ENCODE measurements around the gene RAD51B. TPM values are rescaled to one million over a fixed set of nuclear protein-coding genes. Genes with fewer than 3 reads are reported as not detected.

RAD51B gene
- total RNA-seq, 1 donor from 2014 or later, result 28.5 TPM

DNA sequence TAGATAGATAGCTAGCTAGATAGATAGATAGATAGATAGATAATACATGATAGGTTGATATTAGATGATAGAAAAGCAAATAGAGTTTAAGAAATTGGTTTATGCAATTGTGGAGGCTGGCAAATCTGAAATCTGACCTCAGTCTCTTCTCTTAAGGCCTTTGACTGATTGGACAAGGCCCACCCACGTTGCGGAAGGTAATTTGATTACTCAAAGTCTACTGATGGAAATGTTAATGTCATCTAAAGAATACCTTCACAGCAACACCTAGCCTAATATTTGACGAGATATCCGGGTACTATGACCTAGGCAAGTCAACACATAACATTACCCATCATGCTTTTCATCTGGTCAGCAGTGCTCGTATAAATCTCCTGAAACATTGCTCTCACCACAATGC, 782.9 kb downstream of the RAD51B start:
- H3K27ac ChIP-seq, result no peak overlapping the region
- H3K4me1 ChIP-seq, result peaks cover 48% of the 10 kb centered on the region
- intact Hi-C loops (cut with DNase I), result no loop called here
- no peak overlapping the region for H3K4me3 ChIP-seq
- H3K36me3 ChIP-seq, result no peaks in the 10 kb centered on the region
- H3K9me3 ChIP-seq, result no peaks in the 10 kb centered on the region
- no peak for DNase-seq (ENCODE audit: extremely low spot score in 2 of 2)
- H3K27me3 ChIP-seq, result no peaks in the 10 kb centered on the region
- TF ChIP-seq, protein P1, sequence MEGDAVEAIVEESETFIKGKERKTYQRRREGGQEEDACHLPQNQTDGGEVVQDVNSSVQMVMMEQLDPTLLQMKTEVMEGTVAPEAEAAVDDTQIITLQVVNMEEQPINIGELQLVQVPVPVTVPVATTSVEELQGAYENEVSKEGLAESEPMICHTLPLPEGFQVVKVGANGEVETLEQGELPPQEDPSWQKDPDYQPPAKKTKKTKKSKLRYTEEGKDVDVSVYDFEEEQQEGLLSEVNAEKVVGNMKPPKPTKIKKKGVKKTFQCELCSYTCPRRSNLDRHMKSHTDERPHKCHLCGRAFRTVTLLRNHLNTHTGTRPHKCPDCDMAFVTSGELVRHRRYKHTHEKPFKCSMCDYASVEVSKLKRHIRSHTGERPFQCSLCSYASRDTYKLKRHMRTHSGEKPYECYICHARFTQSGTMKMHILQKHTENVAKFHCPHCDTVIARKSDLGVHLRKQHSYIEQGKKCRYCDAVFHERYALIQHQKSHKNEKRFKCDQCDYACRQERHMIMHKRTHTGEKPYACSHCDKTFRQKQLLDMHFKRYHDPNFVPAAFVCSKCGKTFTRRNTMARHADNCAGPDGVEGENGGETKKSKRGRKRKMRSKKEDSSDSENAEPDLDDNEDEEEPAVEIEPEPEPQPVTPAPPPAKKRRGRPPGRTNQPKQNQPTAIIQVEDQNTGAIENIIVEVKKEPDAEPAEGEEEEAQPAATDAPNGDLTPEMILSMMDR (IDR thresholded peaks at IDR 0.05), result no peak
- no peak for TF ChIP-seq POLR2A (IDR thresholded peaks at IDR 0.05)
- no peak for TF ChIP-seq POLR2AphosphoS5 (IDR thresholded peaks at IDR 0.05; ENCODE audit: insufficient read depth in 1 of 2, low read depth in 1 of 2)

GRCh38 chr14:68603533-68604360, 784.2 kb downstream of the RAD51B start:
- H3K36me3 ChIP-seq, result no peaks in the 10 kb centered on the region
- no peaks in the 10 kb centered on the region for H3K9me3 ChIP-seq
- no peaks in the 10 kb centered on the region for H3K27me3 ChIP-seq
- intact Hi-C loops (cut with DNase I), result no loop called here
- TF ChIP-seq, protein P1 (IDR thresholded peaks at IDR 0.05), result no peak
- TF ChIP-seq POLR2AphosphoS5 (IDR thresholded peaks at IDR 0.05; ENCODE audit: insufficient read depth in 1 of 2, low read depth in 1 of 2), result no peak
- TF ChIP-seq POLR2A (IDR thresholded peaks at IDR 0.05), result no peak
- peaks cover 48% of the 10 kb centered on the region for H3K4me1 ChIP-seq
- DNase-seq (ENCODE audit: extremely low spot score in 2 of 2), result no peak
- no peak overlapping the region for H3K27ac ChIP-seq
- H3K4me3 ChIP-seq, result no peak overlapping the region

DNA sequence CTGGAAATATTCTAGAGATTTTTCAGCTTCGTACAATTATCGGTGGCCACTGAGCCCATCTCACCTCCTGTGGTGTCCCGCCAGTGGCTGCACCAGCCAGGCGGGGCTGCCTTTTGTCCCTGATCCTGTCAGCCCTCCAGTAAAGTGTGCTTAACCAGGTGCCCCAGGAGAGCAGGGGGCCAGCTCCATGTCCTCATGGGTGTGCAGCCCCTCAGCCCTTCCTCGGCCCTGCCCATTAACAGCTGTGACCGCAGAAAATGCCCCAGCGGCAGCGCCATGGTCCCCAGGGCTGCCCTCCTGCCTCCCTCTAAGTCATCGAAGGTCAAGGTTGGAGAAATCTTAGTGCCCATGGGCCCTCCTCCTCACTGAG, 784.8 kb downstream of the RAD51B start:
- DNase-seq (ENCODE audit: extremely low spot score in 2 of 2), result no peak
- Histone ChIP-seq H3K36me3 (no peaks in the 10 kb centered on the region), H3K4me1 (peaks cover 48% of the 10 kb centered on the region), H3K27ac (peak overlapping the region; percentile 3), H3K27me3 (no peaks in the 10 kb centered on the region), H3K4me3 (no peak overlapping the region), H3K9me3 (no peaks in the 10 kb centered on the region)
- intact Hi-C loops (cut with DNase I), result no loop called here
- no peak for TF ChIP-seq POLR2A (IDR thresholded peaks at IDR 0.05)

DNA sequence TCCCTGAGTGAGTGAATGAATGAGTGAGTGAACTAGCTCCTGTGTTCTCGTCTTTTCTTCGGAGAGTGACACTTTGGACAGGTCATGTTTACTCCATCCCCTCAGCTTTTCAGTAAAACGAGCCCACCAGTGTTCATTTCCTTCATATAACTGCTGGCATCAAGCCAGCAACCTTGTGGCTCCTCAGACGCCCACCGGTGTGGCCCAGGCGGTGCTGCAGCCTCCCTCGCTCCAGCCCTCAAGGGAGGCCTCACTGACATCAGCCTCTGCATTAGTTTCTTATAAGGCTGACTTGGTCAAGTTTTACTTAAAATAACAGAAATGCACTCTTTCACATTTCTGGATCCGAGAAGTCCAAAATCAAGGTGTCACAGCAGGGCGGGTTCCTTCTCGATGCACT, 785.2 kb downstream of the RAD51B start:
- no peaks in the 10 kb centered on the region for H3K27me3 ChIP-seq
- intact Hi-C loops (cut with DNase I), result no loop called here
- H3K4me3 ChIP-seq, result no peak overlapping the region
- H3K27ac ChIP-seq, result peak overlapping the region; percentile 3
- DNase-seq (ENCODE audit: extremely low spot score in 2 of 2), result no peak
- no peaks in the 10 kb centered on the region for H3K9me3 ChIP-seq
- peaks cover 48% of the 10 kb centered on the region for H3K4me1 ChIP-seq
- H3K36me3 ChIP-seq, result no peaks in the 10 kb centered on the region
- TF ChIP-seq POLR2A (IDR thresholded peaks at IDR 0.05) (no peak), POLR2AphosphoS5 (IDR thresholded peaks at IDR 0.05; ENCODE audit: insufficient read depth in 1 of 2, low read depth in 1 of 2) (no peak)
- TF ChIP-seq, protein P1 (IDR thresholded peaks at IDR 0.05), result no peak

DNA sequence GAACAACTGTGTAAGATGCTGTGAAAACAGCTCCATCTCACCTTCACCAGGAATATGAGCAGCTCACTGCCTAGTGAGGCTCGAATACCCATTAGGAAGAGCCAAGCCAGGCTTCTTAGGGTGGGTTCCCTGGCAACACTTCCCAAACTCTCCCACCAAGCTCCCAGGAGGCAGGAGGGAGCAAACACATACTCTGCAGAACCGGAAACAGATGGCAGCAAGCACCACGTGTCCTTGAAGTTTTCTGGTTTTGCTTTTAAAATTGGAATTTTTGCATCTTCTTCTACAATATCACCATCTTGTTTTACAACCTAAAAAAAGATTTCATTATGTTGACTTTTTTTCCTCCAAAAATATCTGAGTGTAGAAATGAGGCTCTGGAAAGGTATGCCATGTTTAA, 786.6 kb downstream of the RAD51B start:
- peak overlapping the region; percentile 90 for H3K27ac ChIP-seq
- no peaks in the 10 kb centered on the region for H3K36me3 ChIP-seq
- no peak for TF ChIP-seq POLR2AphosphoS5 (IDR thresholded peaks at IDR 0.05; ENCODE audit: insufficient read depth in 1 of 2, low read depth in 1 of 2)
- no peaks in the 10 kb centered on the region for H3K27me3 ChIP-seq
- peaks cover 57% of the 10 kb centered on the region for H3K4me1 ChIP-seq
- H3K4me3 ChIP-seq, result no peak overlapping the region
- no peaks in the 10 kb centered on the region for H3K9me3 ChIP-seq
- intact Hi-C loops (cut with DNase I), result no loop called here
- no peak for DNase-seq (ENCODE audit: extremely low spot score in 2 of 2)

DNA sequence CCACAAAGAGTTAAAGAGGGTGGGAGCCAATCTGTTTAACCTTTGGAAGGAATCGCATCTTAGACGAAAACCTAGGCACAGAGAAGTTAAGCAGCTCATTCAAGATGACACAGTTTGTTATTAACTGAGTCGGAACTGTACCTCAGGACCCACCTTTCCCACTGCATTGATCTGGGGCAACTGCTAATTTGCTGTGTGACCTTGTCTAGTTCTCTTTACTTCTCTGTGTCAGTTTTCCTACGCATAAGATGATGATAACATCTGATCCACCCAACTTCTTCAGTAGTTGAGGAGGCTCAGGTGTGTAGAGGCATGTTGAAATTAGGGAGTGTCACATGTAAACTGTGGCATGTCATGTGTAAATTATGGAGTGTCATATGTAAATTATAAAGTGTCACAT, 787.1 kb downstream of the RAD51B start:
- intact Hi-C loops (cut with DNase I), result no loop called here
- no peaks in the 10 kb centered on the region for H3K9me3 ChIP-seq
- H3K27me3 ChIP-seq, result no peaks in the 10 kb centered on the region
- H3K36me3 ChIP-seq, result no peaks in the 10 kb centered on the region
- TF ChIP-seq POLR2AphosphoS5 (IDR thresholded peaks at IDR 0.05; ENCODE audit: insufficient read depth in 1 of 2, low read depth in 1 of 2) (no peak), POLR2A (IDR thresholded peaks at IDR 0.05) (no peak)
- TF ChIP-seq, protein P1 (IDR thresholded peaks at IDR 0.05), result no peak
- H3K4me3 ChIP-seq, result no peak overlapping the region
- DNase-seq (ENCODE audit: extremely low spot score in 2 of 2), result no peak
- H3K27ac ChIP-seq, result peak overlapping the region; percentile 90
- peaks cover 61% of the 10 kb centered on the region for H3K4me1 ChIP-seq

All from vagina (tissue), 2 donors.